GM18951 (cell line): ENCODE results near the gene GUCA1A.

Experiments used
- POLR2A ChIP-seq: IDR thresholded peaks from 4 replicates; pipeline ENCODE4 v1.6.1; 2011; ENCODE audit warnings: mild to moderate bottlenecking; ENCODE audit not compliant: insufficient read length, insufficient read depth; ENCODE audit errors: extremely low read depth
- in situ Hi-C: fragments of 300-500 bp; cut with MboI; formaldehyde crosslinking; loops from one replicate; pipeline ENCODE4 v1.12.0; 2022; ENCODE audit warnings: low sequenced_read_pairs, mixed read lengths, inconsistent platforms; ENCODE audit not compliant: unreplicated experiment

The GUCA1A gene

DNA sequence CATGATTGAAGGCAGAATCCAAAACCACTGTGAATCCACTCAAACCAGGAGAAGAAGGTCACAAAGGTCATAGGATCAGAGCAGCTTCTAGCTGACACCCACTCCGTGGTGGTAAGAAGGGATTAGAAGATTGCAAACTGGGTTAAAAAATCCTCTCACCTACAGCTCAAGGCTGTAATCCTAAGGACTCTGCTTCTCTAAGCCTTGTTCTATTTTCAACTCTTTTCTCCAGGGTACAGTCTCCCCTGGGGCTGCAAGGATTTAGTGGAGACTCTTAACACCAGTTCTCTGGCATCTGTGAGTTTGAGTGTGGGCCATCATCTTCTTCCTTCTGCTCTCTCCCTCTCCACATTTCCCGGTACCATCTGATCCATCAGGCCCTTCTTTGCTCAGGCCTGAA lies at the start of gene GUCA1A:
Gene GUCA1A, plus strand, starts transcription at position 264 of the 400 bp plus-strand sequence. CDS start 250 bp downstream, outside the sequence.
- no peak for TF ChIP-seq POLR2A
- in situ Hi-C loops: no loop called here

DNA sequence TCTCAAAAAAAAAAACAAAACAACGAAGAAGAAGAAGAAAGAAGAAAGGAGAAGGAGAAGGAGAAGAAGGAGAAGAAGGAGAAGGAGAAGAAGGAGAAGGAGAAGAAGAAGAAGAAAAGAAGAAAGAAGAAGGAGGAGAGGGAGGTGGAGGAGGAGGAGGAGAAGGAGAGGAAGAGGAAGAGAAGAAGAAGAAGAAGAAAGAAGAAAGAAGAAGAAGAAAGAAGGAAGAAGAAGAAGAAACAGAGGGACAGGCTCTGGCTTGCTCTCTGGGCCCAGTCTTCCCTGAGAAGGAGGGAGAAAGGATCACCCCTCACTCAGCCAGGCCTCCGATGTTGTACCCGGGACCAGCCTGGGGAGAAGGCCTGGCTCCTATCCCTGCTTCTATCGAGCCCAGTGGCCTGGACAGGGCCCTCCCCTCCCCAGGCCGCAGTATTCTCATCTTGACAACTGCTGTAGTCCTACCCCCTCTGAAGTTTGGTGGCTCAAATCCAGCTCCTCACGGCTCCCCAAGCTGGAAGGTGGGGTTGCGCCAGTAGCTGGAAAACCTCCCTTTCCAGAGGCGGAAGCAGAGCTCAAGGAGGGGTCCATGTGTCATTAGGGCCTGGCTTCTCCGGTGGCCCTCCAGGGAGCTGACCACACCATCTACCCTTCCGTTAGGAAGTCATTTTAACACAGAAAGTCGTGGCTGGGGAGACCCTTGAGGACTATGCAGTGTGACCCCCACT lies 49.6 kb upstream of the GUCA1A start:
- TF ChIP-seq POLR2A: no peak
- in situ Hi-C loops: no loop called here

DNA sequence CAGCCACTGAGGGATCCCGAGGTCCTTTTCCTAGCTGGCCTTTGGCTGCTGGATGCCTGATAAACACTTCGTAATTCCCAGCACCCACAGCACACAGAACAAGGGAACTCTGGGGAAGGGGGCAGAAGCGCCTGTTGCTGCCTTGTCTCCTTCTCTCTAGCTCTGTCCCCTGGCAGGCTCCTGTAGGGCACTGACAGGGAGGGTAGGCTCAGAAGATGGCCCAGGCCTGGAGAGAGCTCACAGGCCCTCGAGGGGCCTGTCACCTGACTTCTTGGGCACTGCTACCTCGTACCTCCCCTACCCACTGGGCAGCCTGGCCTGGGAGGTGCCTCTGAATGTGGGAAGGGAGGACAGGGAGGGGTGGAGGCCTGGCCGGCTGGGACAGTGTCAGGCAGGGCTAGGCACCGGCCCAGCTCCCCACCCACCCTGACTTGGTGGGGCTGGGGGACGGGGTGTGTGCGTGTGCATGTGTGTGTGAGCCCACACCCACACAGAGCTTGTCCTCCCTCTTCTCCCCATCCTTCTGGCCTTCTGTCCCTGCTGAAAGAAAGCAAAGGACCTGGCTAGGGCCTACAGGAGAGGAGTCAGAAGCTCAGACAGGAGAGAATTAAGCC lies 48.8 kb upstream of the GUCA1A start:
- TF ChIP-seq POLR2A: no peak
- in situ Hi-C loops: no loop called here

DNA sequence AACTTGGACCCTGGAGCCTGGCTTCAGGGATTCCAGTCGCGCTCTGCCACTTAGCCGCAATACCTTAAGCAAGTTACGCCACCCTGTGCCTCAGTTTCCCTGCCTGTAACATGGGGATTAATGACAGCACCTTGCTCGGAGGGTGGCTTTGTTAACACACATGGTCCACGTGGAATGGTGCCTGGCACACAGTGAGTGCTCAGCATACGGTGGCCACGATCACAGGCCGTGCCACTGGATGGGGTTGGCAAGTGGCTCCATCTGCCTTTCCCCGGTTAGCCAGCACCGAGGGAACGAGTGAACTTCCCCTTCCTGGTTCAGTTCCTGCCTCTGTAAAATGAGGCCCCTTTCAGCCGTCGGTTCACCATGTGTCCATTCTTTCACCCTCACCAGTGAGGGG lies 47.9 kb upstream of the GUCA1A start:
- TF ChIP-seq POLR2A: no peak
- in situ Hi-C loops: no loop called here

DNA sequence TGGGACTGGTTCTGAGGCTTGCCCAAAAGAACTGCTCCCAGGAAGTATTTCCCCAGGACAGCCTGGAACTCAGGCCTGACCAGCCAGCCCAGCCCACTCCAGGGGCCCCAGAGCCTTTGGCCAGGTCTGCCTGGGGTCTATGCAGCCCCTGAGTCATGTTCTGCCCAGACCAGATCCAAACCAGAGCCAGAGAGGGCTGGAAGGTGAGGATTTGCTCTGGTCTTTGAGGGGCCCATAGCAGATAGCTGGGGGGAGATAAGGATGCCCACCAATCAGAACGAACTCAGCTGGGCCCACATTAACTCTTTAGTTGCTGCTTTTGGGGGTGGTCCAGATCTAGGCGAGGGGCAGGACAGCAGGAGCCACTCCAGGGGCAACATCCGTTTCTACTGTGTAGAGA lies 47.5 kb upstream of the GUCA1A start:
- in situ Hi-C loops: no loop called here

DNA sequence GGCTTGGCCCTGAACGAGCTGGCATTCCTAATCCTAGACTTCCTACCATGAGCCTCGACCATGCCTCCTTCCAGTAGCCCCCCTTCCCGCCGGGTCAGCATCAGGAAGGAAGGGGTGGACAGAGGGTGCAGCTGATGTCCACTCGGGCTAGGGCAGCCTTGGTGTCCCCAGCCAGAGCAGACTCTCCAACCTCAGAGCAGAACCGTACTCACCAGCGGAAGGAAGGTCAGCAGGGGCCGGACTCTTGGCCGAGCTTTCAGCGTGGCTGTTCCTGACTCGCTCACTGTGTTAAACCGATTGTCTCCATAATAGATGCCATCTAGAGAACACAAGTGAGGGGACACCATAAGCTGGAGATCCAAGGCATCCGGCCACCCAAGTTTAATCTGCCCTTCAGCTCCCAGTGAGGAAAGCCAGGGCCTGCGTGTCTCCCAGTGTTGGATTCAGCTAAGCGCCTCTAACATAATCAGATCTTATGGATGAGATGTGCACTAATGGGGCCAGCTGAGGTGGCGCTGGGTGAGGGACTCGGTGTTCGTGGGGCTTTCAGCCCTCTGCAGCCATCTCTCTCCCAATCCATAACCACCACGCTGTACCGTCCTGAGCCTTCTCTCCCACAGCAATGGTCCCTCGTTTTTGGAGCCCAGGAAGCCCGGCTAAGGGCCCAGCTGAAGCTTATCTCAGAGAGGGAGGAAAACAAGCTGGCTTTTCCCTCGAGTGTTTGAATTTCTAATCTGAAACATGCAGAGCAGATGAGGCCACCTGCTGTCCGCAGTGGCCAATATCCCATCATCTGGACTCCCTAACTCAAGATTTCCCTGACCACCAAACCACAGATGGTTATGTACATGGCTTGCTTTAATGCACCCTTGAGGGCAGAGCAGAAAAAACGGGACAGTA lies 44.5 kb upstream of the GUCA1A start:
- in situ Hi-C loops: no loop called here
- TF ChIP-seq POLR2A: no peak

More for the DNA sequence above, 47.5 kb upstream of the GUCA1A start:
- TF ChIP-seq POLR2A: no peak

DNA sequence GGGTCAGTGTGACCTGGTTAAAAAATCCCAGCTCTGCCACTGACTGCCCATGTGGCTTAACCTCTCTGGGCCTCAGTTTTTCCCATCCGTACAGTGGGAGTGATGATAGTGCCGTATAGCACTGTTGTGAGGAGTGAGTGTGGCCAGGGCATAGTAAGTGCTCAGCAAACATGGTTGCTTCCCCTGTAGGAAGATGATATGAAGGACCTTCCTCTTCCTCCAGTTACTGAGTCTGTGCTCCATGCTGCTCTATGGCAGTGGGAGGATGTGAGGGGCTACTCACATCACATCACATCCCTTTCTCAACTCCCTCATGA lies 43.8 kb upstream of the GUCA1A start:
- in situ Hi-C loops: no loop called here
- no peak for TF ChIP-seq POLR2A

DNA sequence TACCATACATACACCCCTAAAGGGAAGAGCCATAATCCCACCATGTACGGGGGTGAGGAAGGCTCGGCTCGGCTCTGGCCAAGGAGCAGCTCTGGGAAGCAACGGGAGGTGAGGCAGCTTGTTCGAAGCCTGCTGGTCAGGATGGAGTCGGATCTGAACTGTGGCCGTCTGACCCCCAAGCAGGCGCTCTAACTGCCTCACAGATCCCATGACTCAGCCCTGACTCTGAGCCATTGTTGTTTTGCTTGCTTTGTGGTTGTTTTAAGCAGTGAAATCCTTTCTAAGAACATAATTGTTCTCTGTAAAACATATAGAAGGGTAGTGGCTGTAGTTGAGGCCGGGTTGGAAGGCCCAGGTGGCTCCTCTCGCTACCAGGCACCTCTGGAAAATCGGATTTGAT lies 41.6 kb upstream of the GUCA1A start:
- TF ChIP-seq POLR2A: no peak
- in situ Hi-C loops: no loop called here

DNA sequence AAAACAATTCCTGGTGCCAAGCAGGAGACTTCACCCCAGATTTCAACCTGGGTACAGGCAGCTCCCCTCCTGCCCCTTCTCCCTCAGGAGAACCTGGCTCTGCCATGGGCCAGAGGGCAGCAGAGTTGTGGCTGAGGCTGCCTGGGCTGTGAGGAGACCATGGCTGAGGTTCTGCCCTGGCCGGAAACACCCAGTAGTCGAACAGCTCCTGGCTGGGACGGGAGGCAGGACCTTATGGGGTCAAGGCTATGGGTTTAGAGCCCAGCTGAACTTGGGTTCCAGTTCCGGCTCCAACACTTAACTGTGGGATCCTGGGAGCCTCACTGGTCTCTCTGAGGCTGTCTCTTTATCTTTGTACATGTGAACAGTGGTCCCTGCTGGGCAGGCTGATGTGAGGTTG lies 39.2 kb upstream of the GUCA1A start:
- in situ Hi-C loops: no loop called here
- no peak for TF ChIP-seq POLR2A

DNA sequence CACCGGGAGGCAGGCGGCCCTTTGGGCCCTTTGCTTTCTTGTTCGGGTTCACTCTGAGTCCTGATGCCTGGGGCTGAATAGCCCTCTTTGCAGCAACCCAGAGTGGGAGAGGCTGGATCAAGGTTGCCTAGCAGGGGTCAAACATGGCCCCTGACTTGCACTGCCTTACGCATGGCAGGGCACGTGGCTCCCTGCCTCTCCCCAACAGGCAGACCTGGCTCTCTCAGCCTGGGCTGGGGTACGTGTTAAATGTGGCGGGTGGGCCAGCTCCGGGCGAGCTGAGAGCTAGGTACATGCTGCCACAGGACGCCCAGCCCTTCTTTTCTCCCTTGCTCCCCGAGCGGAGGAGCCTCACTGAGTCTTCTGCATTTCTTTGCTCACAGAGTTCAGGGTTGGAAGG lies 38.0 kb upstream of the GUCA1A start:
- no peak for TF ChIP-seq POLR2A
- in situ Hi-C loops: no loop called here

DNA sequence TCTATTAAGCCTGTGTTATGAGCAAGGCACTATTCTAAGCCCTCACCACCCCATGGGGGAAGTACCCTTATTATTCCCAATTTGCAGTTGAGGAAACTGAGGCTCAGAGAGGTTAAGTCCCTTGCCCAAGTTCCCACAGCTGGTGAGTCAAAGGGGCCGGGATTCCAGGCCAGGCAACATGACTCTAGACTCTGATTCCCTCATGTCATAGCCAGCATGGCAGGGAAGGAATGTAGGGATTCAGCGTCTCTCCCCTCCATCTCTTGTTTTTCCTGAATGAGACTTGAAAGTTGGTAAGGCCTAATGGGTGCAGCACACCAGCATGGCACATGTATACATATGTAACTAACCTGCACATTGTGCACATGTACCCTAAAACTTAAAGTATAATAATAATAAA lies 37.4 kb upstream of the GUCA1A start:
- in situ Hi-C loops: no loop called here
- TF ChIP-seq POLR2A: no peak

DNA sequence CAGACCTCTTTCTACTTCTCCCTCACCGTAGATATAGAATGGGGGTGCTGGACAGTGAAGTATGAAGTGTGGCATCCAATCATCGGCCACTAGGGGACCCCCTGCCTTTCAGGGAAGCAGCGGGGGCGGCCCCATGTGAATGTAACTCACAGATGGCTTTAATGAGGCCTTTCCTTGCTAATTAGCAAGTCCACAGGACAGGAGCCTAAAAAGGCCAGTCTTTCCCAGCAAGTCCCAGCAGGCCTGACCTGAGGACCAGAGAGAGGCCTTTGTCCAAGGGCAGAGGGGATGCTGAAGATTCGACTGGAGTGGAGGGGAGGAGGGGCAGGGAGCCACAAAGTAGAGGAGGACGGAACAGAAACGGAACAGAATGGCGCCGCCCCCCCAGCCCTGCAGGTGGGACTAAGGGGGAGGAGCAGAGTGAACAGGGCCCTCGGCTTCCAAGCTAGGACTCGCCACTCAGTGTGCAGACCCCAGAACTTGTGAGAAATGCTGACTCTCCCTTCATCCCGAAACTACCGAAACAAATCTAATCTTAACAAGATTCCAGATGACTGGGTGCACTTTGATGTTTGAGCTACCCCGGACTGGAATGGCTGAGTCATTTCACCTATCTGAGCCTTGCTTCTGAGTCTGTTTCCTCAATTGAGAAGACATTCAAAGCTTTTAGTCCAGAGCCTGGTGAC lies 36.5 kb upstream of the GUCA1A start:
- in situ Hi-C loops: no loop called here
- no peak for TF ChIP-seq POLR2A

DNA sequence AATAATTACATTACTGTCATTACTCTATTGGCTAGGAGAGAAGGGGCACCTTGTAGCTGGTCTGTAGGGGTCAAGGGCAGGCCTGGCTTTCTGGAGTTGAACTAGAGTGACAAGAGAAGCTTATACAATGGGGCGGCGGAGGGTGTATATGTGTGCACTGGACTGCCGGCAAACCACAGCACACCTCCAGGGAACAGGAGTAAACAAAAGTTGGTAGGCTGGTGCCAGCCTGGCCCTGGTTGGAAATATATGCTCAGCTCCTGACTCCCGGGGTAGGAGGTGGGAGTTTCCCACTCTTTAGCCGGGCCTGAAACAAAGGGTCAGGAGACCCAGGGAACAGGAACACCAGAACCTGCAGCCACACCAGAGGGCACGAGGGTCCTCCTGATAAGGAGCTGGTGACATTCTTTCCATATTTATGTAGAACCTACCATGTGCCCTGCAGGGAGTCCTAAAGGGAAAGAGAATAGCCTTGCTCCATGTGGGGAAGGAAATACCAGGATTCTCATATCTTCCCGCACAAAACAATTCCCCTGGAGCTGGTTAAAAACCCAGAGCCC lies 35.9 kb upstream of the GUCA1A start:
- no peak for TF ChIP-seq POLR2A
- in situ Hi-C loops: no loop called here
